ENCODE results near the gene CCKAR.

Gene CCKAR

GRCh38 chr4:26490111-26490959 is at the start of gene CCKAR:
Gene CCKAR (minus strand): TSS chr4:26490484. CDS start chr4:26490267, 217 bp downstream.
- no peak within 1 kb of the TSS for H3K4me3 Mint-ChIP-seq
- H3K27ac Mint-ChIP-seq, result no peak within 1 kb of the TSS
- no peaks in the 10 kb centered on the region for H3K9me3 Mint-ChIP-seq
- no peaks in the 10 kb centered on the region for H3K4me1 Mint-ChIP-seq (ENCODE audit: low read depth)
- no peaks in the 10 kb centered on the region for H3K36me3 Mint-ChIP-seq (ENCODE audit: low read depth)
- H3K27me3 Mint-ChIP-seq (ENCODE audit: low read depth), result peaks cover 5% of the 10 kb centered on the region

GRCh38 chr4:26533685-26534084 is 43.4 kb upstream of the CCKAR start:
- Mint-ChIP-seq H3K27me3 (ENCODE audit: low read depth) (no peaks in the 10 kb centered on the region), H3K27ac (no peak overlapping the region), H3K4me1 (ENCODE audit: low read depth) (no peaks in the 10 kb centered on the region), H3K4me3 (no peak overlapping the region), H3K9me3 (no peaks in the 10 kb centered on the region), H3K36me3 (ENCODE audit: low read depth) (no peaks in the 10 kb centered on the region)

- H3K4me1 Mint-ChIP-seq (ENCODE audit: low read depth), result no peaks in the 10 kb centered on the region
- no peaks in the 10 kb centered on the region for H3K36me3 Mint-ChIP-seq (ENCODE audit: low read depth)
- H3K4me3 Mint-ChIP-seq, result no peak overlapping the region
Observed at GRCh38 chr4:26531491-26532116, 41.3 kb upstream of the CCKAR start.

GRCh38 chr4:26530099-26530498 is 39.8 kb upstream of the CCKAR start:
- Mint-ChIP-seq H3K4me3 (no peak overlapping the region), H3K36me3 (ENCODE audit: low read depth) (no peaks in the 10 kb centered on the region), H3K27me3 (ENCODE audit: low read depth) (no peaks in the 10 kb centered on the region), H3K4me1 (ENCODE audit: low read depth) (no peaks in the 10 kb centered on the region), H3K27ac (no peak overlapping the region), H3K9me3 (no peaks in the 10 kb centered on the region)

More at GRCh38 chr4:26531491-26532116, 41.3 kb upstream of the CCKAR start:
- no peak overlapping the region for H3K27ac Mint-ChIP-seq
- no peaks in the 10 kb centered on the region for H3K27me3 Mint-ChIP-seq (ENCODE audit: low read depth)
- no peaks in the 10 kb centered on the region for H3K9me3 Mint-ChIP-seq

GRCh38 chr4:26529479-26529878 is 39.2 kb upstream of the CCKAR start:
- no peaks in the 10 kb centered on the region for H3K36me3 Mint-ChIP-seq (ENCODE audit: low read depth)
- no peak overlapping the region for H3K27ac Mint-ChIP-seq
- H3K27me3 Mint-ChIP-seq (ENCODE audit: low read depth), result peaks cover under 1% of the 10 kb centered on the region
- H3K4me3 Mint-ChIP-seq, result no peak overlapping the region
- H3K4me1 Mint-ChIP-seq (ENCODE audit: low read depth), result no peaks in the 10 kb centered on the region
- no peaks in the 10 kb centered on the region for H3K9me3 Mint-ChIP-seq

GRCh38 chr4:26525771-26526150 is 35.5 kb upstream of the CCKAR start:
- H3K36me3 Mint-ChIP-seq (ENCODE audit: low read depth), result no peaks in the 10 kb centered on the region
- no peak overlapping the region for H3K27ac Mint-ChIP-seq
- peaks cover 5% of the 10 kb centered on the region for H3K27me3 Mint-ChIP-seq (ENCODE audit: low read depth)
- H3K9me3 Mint-ChIP-seq, result no peaks in the 10 kb centered on the region
- no peaks in the 10 kb centered on the region for H3K4me1 Mint-ChIP-seq (ENCODE audit: low read depth)
- H3K4me3 Mint-ChIP-seq, result no peak overlapping the region

GRCh38 chr4:26525136-26525770 is 35.0 kb upstream of the CCKAR start:
- peaks cover 5% of the 10 kb centered on the region for H3K27me3 Mint-ChIP-seq (ENCODE audit: low read depth)
- H3K27ac Mint-ChIP-seq, result no peak overlapping the region
- no peaks in the 10 kb centered on the region for H3K36me3 Mint-ChIP-seq (ENCODE audit: low read depth)
- H3K4me1 Mint-ChIP-seq (ENCODE audit: low read depth), result no peaks in the 10 kb centered on the region
- H3K4me3 Mint-ChIP-seq, result no peak overlapping the region
- no peaks in the 10 kb centered on the region for H3K9me3 Mint-ChIP-seq

- Mint-ChIP-seq H3K27ac (no peak overlapping the region), H3K36me3 (ENCODE audit: low read depth) (no peaks in the 10 kb centered on the region), H3K27me3 (ENCODE audit: low read depth) (peaks cover 5% of the 10 kb centered on the region), H3K4me3 (no peak overlapping the region), H3K9me3 (no peaks in the 10 kb centered on the region), H3K4me1 (ENCODE audit: low read depth) (no peaks in the 10 kb centered on the region)
Observed at GRCh38 chr4:26524011-26524410, 33.7 kb upstream of the CCKAR start.

- H3K36me3 Mint-ChIP-seq (ENCODE audit: low read depth), result no peaks in the 10 kb centered on the region
- H3K27ac Mint-ChIP-seq, result no peak overlapping the region
- no peaks in the 10 kb centered on the region for H3K4me1 Mint-ChIP-seq (ENCODE audit: low read depth)
- H3K4me3 Mint-ChIP-seq, result no peak overlapping the region
- peaks cover 5% of the 10 kb centered on the region for H3K27me3 Mint-ChIP-seq (ENCODE audit: low read depth)
- H3K9me3 Mint-ChIP-seq, result no peaks in the 10 kb centered on the region
Observed at GRCh38 chr4:26522478-26522877, 32.2 kb upstream of the CCKAR start.

- Mint-ChIP-seq H3K27ac (no peak overlapping the region), H3K4me3 (no peak overlapping the region), H3K9me3 (no peaks in the 10 kb centered on the region), H3K27me3 (ENCODE audit: low read depth) (peaks cover 5% of the 10 kb centered on the region), H3K36me3 (ENCODE audit: low read depth) (no peaks in the 10 kb centered on the region), H3K4me1 (ENCODE audit: low read depth) (no peaks in the 10 kb centered on the region)
Observed at GRCh38 chr4:26520728-26521450, 30.6 kb upstream of the CCKAR start.

GRCh38 chr4:26515936-26516335 is 25.7 kb upstream of the CCKAR start:
- no peaks in the 10 kb centered on the region for H3K4me1 Mint-ChIP-seq (ENCODE audit: low read depth)
- H3K27me3 Mint-ChIP-seq (ENCODE audit: low read depth), result no peaks in the 10 kb centered on the region
- no peak overlapping the region for H3K4me3 Mint-ChIP-seq
- no peak overlapping the region for H3K27ac Mint-ChIP-seq
- H3K9me3 Mint-ChIP-seq, result no peaks in the 10 kb centered on the region
- H3K36me3 Mint-ChIP-seq (ENCODE audit: low read depth), result no peaks in the 10 kb centered on the region

- Mint-ChIP-seq H3K27me3 (ENCODE audit: low read depth) (no peaks in the 10 kb centered on the region), H3K9me3 (no peaks in the 10 kb centered on the region), H3K4me1 (ENCODE audit: low read depth) (no peaks in the 10 kb centered on the region), H3K27ac (no peak overlapping the region), H3K36me3 (ENCODE audit: low read depth) (no peaks in the 10 kb centered on the region), H3K4me3 (no peak overlapping the region)
Observed at GRCh38 chr4:26510334-26510964, 20.2 kb upstream of the CCKAR start.

GRCh38 chr4:26509681-26510333 is 19.5 kb upstream of the CCKAR start:
- H3K36me3 Mint-ChIP-seq (ENCODE audit: low read depth), result no peaks in the 10 kb centered on the region
- H3K27ac Mint-ChIP-seq, result no peak overlapping the region
- H3K4me1 Mint-ChIP-seq (ENCODE audit: low read depth), result no peaks in the 10 kb centered on the region
- H3K9me3 Mint-ChIP-seq, result no peaks in the 10 kb centered on the region
- H3K4me3 Mint-ChIP-seq, result no peak overlapping the region
- no peaks in the 10 kb centered on the region for H3K27me3 Mint-ChIP-seq (ENCODE audit: low read depth)

- H3K36me3 Mint-ChIP-seq (ENCODE audit: low read depth), result no peaks in the 10 kb centered on the region
- H3K27me3 Mint-ChIP-seq (ENCODE audit: low read depth), result no peaks in the 10 kb centered on the region
- H3K4me3 Mint-ChIP-seq, result no peak overlapping the region
- H3K9me3 Mint-ChIP-seq, result no peaks in the 10 kb centered on the region
- H3K4me1 Mint-ChIP-seq (ENCODE audit: low read depth), result no peaks in the 10 kb centered on the region
- H3K27ac Mint-ChIP-seq, result no peak overlapping the region
Observed at GRCh38 chr4:26507286-26507685, 17.0 kb upstream of the CCKAR start.
